ENCODE data around the gene FRAS1.
"Not testable (repeated sequence)": the region's sequence is repeated elsewhere in the genome, so short reads cannot be mapped to it uniquely, and the experiment has no call there.

Gene FRAS1

DNA sequence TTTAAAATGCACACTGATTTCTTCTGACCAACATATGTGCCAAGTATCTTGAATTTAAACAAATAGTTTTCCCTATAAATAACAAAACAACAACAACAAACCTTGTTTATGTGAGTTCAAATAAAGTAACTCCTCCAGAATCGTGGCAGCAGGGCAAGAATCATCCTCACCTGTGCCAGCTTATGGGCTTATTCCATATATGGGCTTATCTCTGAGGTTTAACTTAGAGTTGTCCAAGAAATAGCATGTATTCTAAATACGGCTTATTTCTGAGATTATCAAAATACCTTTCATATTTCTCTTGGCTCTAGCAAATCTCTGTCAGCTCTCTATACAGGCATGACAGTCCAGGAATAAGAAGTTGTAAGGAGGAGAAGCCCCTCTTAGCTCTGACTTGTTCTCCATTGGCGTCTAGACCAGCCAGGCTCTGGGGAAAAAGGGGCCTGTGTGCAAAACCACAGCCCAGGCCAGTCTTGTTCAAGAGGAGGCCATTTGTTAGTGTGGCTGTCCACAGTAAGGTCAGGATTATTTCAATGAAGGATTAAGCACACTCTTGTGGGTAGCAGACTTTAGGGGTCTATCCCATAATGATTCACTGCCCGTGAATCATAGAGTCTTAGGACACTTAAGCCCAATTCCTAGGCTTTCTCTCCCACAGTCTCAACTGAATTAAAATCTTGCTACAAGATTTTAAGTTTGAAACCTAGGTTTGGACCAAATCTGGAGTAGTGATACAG lies 63.2 kb downstream of the FRAS1 start:
- DNase-seq (ENCODE audit: low read depth in 2 of 2): no peak

DNA sequence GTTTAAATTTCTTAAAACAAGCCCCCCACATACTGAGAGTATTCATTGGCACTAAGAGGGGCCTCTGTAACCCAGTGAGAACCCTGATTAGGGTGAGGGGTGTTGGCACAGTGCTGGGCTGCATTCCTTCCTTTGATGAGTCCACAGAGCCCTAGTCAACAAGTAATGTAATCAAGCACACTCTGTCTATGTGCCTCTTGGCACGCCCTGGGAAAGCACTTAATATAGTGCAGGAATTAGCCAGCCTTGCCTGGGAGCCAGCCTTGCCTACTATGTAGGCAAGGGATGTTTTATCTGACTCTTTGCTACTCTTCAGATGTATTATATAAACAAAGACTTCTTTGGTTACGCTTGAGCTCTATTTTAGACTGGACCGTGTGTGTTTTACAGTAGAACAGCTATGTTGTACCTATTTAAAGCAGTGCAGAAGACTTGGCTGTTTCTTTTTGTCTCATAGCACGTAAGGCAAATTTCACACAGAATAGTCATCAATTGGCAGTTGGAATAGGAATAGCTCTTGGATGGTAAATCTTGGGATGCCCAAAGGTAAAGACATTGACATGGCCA lies 64.3 kb downstream of the FRAS1 start:
- DNase-seq (ENCODE audit: low read depth in 2 of 2): no peak

DNA sequence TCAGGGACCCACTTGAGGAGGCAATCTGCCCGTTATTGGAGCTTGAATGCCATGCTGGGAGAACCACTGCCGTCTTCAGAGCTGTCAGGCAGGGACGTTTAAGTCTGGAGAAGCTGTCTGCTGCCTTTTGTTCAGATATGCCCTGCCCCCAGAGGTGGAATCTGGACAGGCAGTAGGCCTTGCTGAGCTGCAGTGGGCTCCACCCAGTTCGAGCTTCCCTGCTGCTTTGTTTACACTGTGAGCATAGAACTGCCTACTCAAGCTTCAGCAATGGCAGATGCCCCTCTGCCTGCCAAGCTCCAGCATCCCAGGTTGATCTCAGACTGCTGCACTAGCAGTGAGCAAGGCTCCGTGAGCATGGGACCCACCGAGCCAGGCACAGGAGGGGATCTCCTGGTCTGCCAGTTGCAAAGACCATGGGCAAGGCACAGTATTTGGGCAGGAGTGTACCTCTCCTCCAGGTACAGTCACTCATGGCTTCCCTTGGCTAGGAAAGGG lies 68.8 kb downstream of the FRAS1 start:
- DNase-seq (ENCODE audit: low read depth in 2 of 2): not testable (repeated sequence)

DNA sequence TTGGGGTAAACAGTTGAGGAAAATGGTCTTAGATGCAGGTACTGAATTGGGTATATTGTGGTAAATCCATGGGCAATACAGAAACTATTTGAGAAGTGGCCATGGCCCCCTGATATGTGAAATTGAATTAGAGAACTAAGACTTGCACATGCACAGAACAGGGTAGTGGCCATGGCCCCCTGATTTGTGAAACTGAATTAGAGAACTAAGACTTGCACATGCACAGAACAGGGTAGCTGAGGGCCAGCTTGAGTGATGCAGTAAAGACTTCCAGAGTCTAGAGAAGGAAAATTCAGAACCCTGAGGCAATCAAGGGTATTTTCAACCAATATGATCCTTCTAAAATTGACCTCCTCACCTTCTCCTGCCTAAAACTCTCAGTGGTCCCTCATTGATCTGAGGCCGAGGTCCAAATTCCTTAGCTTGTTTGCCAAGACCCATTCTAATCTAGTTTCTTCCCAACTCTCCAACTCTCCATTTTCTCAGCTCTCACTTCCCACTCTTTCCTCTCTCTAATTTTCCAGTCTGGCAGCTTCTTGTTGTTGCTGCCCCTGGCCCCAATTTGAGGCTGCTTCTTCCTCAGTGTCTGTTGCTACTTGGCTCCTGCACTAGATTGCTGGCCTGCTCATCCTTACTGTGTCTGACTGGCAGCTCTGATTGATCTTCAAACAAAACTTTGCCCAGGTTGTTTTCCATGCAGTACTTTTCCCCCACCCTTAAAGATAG lies 72.4 kb downstream of the FRAS1 start:
- DNase-seq (ENCODE audit: low read depth in 2 of 2): no peak

DNA sequence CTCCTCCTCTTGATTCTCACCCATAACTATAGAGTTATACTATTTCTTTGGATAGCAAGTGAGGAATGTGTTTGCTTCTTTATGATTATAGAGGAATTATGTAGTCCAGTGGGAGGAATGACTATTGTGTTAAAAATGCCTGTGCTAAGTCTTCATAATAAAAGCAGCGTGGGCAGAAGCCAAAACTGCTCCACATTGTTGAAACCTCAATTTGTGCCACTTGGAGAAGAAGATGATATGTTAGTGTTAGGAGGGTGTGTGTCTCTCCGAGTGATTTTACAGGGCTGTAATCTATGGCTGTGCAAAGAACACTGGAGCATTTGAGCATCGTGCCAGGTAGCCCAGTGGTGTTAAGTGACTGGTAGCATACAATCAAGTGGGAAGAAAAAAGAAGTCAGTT lies 74.3 kb downstream of the FRAS1 start:
- DNase-seq (ENCODE audit: low read depth in 2 of 2): no peak

DNA sequence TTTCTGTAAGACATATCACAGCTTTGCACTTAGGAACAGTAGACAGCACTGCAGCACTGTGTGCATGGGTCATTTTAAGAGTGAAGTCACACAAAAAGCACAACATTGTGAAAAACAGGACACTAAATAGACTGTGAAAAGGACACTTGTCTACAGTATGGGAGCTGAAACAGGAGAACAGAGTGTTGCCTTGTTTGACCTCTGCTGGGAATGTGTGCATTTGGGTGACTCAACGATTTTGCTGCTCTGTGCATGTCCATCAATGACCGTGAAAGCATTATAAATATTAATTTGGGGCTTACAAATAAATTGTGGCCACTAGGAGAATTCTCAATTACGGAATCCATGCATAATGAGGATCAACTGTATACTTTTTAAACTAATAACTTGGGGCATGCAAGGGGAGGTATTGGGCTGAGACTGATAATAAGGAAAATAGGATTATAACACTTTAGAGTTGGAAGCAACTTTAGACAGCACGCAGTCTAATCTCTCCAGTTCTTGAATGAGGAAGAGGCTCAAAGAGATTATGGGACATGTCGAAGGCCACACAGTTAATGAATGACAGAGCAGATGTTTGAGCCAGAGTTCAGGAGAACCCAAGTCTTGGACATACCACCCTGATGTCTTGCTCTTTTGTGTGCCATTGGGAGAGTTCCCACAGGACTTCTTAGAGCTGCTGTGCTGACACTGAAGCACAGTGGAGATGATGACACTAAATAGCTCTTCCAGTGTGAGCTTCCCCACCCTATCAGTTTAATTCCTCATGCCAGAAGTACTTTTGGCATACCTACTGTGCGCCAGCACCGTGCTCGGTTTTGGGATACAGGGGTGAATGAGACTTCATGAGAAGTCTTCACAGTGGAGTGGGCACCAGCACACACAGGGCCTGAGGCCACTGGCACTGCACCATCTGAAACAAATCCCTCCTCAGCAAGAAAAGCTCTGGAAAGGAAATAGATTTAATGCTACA lies 79.3 kb downstream of the FRAS1 start:
- DNase-seq (ENCODE audit: low read depth in 2 of 2): no peak

DNA sequence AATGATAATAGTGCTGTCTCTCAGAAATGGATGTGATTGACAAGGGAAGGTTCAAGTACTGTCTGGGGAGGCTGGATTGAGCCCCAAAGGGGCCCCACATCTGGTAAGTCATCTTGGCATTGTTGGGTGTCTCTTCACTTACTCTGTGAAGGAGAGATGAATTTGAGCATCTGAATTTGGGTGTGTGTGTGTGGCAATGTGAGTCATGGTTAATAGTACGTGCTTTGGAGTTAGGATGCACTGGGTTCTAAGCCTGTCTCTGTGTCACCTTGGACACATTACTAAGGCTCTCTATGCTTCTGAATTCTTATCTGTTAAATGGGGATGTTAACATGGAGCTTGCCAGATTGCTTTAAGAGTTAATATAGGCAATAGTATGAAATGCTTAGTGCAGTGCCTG lies 80.4 kb downstream of the FRAS1 start:
- no peak for DNase-seq (ENCODE audit: low read depth in 2 of 2)

DNA sequence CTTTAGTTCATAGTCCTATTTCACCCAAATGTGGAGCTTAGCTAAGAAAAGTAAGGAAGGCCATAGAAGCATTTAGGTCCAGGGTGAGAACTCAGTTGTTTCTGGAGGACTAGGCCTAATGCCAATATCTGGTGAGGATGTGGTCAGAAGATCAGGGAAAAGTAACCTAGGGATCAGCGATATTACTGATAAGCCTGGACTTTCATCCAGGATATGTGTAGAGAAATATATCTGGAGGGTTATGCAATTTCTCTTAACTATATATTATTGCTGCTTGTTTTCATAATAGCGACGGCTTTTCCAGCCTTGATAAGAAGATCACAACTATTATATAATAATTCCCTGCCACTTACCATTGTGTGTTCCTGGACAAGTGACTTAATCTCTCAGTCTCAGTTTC lies 81.1 kb downstream of the FRAS1 start:
- DNase-seq (ENCODE audit: low read depth in 2 of 2): no peak

DNA sequence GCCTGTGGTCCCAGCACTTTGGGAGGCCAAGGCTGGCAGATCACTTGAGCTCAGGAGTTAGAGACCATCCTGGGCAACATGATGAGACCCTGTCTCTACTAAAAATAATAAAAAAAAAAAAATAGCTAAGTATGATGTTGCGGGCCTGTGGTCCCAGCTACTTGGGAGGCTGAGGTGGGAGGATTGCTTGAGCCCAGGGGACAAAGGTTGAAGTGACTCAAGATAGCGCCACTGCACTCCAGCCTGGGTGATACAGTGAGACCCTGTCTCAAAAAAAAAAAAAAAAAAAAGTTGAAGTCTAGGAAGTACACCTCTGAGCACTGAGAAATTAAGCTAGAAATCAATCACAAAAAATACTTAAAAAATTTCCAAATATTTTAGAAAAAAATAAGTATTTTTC lies 86.5 kb downstream of the FRAS1 start:
- no peak for DNase-seq (ENCODE audit: low read depth in 2 of 2)

DNA sequence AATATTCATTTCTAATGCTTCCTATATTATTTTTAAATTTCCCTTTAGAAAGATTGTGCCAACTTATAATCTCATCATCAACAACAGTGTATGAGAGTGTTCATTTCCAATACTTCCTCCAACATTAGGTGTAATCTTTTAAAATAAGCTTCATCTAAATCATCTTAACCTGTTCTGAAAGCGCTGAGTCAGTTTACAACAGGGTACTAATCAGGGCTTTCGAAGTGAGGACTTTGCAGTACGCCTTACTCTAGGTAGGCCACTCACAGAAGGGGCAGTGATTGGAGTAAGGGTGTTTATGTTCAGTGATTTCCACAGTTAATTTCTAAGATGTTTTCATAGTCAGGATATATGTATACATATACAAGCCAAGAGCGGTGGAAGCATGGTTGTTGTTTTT lies 87.9 kb downstream of the FRAS1 start:
- no peak for DNase-seq (ENCODE audit: low read depth in 2 of 2)

DNA sequence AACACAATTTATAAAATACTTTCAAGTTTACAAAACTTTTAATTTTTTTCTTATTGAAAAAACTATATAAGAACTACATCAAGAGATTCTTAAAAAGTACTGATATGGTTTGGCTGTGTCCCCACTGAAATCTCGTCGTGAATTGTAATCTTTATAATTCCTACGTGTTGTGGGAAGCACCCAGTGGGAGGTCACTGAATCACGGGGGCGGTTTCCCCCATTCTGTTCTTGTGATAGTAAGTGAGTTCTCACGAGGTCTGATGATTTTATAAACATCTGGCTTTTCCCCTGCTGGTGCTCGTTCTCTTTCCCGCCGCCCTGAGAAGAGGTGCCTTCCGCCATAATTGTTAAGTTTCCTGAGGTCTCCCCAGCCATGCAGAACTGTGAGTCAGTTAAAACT lies 88.5 kb downstream of the FRAS1 start:
- no peak for DNase-seq (ENCODE audit: low read depth in 2 of 2)

DNA sequence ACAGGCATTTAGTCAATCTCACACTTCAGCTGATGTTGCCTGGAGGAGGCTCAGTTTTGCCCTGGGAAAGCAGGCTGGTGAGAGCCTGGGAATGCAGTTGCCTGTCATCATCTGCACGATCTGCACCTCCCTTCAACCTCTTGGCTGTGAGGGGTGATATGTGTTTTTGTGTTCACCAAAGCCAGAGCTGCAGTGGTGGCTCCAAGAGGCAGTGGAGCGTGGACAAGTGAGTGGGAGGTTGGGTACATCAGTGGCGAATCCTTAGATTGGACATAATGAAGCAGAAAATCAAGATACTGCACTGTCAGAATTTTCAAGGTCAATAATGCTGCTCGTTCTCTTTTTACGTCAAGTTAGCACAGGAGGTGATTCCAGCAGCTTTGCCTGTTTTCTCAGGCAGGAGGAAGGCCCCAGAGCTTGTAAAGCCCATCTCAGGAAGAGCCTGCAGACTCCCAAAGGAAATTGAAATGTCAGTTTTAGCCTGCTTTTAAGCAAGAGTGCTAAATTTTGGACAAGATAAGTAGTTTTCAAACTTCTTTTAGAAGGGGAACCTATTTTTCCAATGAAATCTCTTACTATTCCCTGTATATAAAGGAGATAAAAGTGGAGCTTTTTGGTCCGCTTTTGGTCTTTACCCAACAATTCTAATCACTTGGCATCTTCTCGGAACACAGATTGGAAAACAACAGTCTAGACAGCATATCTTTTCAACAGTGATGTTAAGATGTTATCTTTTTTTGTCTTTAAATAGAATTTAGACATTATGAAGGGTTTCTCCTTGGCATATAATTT lies 92.8 kb downstream of the FRAS1 start:
- no peak for DNase-seq (ENCODE audit: low read depth in 2 of 2)

DNA sequence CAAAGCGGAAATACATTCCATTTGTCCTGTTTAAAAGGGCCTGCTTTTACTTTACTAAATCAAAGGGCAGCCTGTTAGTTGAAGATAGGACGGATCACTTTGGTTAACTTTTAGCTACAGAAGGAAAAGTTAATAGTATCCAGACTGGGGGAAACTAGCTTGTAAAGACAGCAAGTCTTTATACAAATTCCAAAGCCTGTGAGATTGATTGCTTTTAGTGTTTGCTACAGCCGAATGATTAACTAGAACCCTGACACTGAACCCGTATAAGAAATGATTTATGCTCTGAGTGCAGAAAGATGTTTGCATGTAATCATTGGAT lies 93.4 kb downstream of the FRAS1 start:
- no peak for DNase-seq (ENCODE audit: low read depth in 2 of 2)

DNA sequence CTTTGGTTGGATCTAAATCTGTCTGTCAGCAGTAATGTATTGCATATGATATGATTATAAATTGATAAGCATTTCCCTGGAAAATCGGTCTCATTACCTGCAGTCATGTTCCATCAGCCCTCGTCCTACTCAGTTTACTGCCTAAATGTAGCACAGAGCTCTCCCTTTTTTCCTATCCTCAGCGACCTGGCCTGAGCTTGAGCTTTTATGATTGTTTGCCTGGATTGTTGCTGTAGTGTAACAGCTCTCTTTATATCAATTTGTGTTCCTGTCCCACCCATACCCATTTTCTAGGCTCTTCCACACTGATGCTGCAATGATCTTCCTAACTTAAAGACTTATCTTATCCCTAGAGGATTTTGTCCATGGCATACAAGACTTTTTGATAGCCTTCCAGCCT lies 95.7 kb downstream of the FRAS1 start:
- no peak for DNase-seq (ENCODE audit: low read depth in 2 of 2)

DNA sequence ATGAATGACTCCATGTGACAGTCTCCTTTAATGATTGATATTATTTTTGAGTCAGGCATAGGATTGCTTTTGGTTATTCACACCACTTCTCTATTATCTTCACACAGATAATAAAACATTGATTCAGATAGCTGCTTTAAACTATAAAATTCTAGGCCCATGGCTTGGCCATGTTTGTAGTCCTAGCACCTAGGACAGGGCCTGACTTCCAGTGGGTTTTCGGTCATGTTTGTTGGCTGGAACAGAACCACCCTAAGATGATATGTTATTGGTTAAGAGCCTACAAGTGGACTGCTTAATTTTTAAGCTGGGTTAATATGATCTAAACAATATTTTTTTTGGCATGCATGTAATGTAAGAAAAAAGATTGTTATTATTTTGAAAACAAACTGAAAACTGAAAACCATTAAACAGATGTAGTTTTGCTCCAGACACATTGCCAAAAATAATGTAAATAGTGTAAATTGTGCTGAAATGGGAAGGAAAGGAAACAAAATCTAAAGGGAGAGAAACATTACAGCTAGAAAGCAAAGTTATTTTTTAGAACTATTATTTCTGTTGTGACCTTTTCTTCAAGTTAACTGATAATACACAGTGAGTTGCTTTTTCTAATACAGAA lies 98.0 kb downstream of the FRAS1 start:
- no peak for DNase-seq (ENCODE audit: low read depth in 2 of 2)

DNA sequence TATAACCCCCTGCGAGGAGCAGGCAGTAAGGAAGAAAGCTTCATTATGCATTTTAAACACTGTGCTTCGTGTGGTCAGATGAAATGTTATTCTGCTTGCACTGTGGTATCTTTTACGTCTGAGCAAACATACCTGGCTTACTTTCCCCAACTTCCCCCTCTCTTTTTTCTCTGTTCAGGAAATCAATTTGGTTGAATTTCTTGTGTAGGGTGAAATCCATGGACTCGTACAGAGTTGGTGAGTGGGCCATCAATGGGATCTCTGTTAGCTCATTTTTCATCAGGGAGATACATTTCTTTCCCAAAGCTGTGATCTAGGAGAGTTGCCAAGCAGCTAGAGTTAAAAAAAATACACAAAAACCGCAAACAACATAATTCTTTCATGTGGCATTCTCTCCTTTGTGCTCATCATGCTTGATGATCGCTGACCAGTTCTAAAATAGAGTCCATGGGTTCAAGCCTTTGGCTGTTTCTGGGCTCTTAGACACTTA lies 98.5 kb downstream of the FRAS1 start:
- no peak for DNase-seq (ENCODE audit: low read depth in 2 of 2)

DNA sequence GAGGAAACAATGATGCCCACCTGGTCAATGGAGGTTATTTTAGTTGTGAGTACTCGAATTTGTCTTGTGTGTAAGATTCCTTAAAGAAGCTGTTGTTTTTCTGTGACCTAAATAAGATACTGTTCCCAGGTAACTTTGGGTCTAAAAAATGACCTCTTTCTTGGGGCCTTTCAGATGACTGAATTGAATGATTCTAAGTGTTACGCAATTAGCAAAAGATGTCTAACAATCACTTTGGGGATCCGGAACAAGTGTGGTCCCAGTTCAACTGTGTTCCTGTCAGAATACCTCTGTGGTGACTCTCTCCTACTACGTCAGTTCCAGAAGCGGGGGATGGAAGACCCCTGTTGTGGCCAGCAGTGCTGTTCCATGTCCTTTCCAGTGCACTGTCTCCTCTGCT lies 99.4 kb downstream of the FRAS1 start:
- no peak for DNase-seq (ENCODE audit: low read depth in 2 of 2)

DNA sequence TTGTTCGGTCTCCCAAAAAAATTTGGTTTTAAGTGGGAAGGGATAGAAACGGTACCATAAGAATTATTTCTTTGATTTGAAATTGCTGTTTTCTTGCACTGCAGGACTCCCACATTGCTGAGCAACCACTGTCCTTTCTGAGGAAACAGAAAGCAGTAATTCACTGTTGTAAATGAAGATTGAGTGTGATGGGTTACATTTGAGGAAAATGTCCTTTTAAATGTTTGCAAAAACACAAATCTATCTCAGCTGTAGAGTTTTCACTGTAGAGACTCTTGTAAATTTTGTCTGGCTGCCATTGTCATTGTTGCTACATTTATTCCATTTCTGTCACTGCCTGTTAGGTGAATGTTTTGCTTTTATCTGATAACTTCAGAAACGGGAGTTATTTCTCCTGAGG lies 105.2 kb downstream of the FRAS1 start:
- no peak for DNase-seq (ENCODE audit: low read depth in 2 of 2)

DNA sequence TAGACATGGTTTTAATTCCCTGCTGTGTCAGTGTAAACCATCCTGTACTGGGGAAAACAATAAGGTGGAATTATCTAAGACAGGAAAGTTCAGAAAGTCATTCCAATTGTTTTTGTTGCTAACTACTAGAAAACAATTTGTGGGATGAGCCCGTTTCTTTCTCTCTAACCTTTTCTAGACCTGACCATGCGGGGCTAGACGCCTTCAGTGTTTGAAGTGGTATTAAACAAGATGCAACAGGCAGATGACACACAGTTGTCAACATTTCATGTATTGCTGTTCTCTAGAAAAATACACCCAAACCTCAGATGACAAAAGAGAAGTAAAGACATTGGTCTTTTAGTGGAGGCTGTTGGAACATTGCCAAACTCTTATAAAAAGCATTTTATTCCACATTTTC lies 105.7 kb downstream of the FRAS1 start:
- DNase-seq (ENCODE audit: low read depth in 2 of 2): no peak

DNA sequence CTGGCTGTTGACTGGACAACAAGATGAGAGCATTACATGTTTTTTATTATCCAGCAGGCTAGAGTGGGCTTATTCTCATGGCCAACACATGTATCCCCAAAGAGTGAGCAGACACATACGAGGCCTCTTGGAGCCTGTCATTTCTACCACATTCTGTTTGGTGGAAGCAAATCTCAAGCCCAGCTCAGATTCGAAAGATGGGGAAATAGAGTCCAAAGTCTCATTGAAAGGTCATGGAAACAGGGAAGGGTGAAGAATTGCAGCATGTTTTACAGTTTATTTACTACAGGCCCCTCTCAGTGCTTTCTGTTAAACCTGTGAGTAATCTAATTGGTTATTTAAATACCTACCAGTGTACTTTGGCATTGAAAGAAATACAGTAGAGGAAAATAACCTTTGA lies 108.6 kb downstream of the FRAS1 start:
- DNase-seq (ENCODE audit: low read depth in 2 of 2): no peak

DNA sequence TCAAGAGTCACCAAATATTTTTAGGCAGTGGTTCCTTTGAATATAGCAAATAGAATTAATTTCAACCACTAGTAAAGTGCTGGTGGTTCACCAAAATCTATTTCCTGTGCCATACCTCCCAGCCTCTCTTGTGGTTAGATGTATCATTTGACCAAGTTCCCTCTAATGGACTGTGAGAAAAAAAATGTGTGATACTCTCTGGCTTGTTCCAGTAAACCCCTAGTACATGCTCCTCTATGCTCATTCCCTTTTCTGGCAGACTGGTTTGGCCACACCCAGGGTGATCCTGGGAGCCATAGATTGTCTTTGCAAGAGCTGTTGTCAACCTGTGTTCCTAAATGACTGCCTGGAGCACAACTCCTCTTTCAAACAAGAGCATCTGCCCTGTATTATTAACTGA lies 109.5 kb downstream of the FRAS1 start:
- DNase-seq (ENCODE audit: low read depth in 2 of 2): no peak

Data from stimulated activated CD4-positive, alpha-beta T cell treated with anti-CD3 and anti-CD28 coated beads, Interleukin-1b, Interleukin-23, amount 100 ng/mL, for 4 hours (primary cell).